ENCODE data around the gene TTLL1.

DNA sequence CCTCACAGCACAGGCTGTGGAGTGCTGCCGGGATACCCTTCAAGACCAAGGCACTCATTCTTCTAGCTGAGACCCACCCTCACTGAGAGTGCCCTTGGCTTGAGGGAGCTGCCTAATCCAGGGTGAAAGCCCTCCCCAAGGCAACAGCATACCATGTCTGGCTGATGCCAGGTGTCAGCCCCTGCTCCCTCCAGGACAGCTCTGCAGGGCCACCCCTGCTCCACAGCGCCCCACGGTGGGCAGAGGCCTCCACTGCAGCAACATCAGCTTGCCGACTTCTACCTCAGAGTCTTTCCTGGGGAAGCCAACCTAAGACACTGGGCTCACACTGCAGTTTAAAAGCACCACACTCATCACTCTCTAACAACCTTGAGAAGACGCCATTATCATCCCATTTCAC is 29.0 kb downstream of the TTLL1 start:
- TF ChIP-seq, protein P1, sequence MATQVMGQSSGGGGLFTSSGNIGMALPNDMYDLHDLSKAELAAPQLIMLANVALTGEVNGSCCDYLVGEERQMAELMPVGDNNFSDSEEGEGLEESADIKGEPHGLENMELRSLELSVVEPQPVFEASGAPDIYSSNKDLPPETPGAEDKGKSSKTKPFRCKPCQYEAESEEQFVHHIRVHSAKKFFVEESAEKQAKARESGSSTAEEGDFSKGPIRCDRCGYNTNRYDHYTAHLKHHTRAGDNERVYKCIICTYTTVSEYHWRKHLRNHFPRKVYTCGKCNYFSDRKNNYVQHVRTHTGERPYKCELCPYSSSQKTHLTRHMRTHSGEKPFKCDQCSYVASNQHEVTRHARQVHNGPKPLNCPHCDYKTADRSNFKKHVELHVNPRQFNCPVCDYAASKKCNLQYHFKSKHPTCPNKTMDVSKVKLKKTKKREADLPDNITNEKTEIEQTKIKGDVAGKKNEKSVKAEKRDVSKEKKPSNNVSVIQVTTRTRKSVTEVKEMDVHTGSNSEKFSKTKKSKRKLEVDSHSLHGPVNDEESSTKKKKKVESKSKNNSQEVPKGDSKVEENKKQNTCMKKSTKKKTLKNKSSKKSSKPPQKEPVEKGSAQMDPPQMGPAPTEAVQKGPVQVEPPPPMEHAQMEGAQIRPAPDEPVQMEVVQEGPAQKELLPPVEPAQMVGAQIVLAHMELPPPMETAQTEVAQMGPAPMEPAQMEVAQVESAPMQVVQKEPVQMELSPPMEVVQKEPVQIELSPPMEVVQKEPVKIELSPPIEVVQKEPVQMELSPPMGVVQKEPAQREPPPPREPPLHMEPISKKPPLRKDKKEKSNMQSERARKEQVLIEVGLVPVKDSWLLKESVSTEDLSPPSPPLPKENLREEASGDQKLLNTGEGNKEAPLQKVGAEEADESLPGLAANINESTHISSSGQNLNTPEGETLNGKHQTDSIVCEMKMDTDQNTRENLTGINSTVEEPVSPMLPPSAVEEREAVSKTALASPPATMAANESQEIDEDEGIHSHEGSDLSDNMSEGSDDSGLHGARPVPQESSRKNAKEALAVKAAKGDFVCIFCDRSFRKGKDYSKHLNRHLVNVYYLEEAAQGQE (IDR thresholded peaks at IDR 0.05; ENCODE audit: low read depth) = no peak
- no peak for TF ChIP-seq EZH2 (IDR thresholded peaks at IDR 0.05)
- no peak for TF ChIP-seq YY1 (IDR thresholded peaks at IDR 0.05; ENCODE audit: extremely low read depth, insufficient replicate concordance, low read depth, low read length)
- TF ChIP-seq SIN3A (IDR thresholded peaks at IDR 0.05; ENCODE audit: low read depth) = no peak
- TF ChIP-seq, protein P2, sequence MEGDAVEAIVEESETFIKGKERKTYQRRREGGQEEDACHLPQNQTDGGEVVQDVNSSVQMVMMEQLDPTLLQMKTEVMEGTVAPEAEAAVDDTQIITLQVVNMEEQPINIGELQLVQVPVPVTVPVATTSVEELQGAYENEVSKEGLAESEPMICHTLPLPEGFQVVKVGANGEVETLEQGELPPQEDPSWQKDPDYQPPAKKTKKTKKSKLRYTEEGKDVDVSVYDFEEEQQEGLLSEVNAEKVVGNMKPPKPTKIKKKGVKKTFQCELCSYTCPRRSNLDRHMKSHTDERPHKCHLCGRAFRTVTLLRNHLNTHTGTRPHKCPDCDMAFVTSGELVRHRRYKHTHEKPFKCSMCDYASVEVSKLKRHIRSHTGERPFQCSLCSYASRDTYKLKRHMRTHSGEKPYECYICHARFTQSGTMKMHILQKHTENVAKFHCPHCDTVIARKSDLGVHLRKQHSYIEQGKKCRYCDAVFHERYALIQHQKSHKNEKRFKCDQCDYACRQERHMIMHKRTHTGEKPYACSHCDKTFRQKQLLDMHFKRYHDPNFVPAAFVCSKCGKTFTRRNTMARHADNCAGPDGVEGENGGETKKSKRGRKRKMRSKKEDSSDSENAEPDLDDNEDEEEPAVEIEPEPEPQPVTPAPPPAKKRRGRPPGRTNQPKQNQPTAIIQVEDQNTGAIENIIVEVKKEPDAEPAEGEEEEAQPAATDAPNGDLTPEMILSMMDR (IDR thresholded peaks at IDR 0.05 in 2 of 3, conservative IDR thresholded peaks at IDR 0.05 in 1 of 3; ENCODE audit: borderline replicate concordance in 1 of 3, insufficient read depth in 1 of 3, low read depth in 2 of 3, low read length in 2 of 3) = peak; percentile 56 to 86 (median 85); a peak in 5 of 6 replicates
- TF ChIP-seq POLR2AphosphoS5 (IDR thresholded peaks at IDR 0.05; ENCODE audit: low read depth, low read length) = no peak
- TF ChIP-seq, protein P3, sequence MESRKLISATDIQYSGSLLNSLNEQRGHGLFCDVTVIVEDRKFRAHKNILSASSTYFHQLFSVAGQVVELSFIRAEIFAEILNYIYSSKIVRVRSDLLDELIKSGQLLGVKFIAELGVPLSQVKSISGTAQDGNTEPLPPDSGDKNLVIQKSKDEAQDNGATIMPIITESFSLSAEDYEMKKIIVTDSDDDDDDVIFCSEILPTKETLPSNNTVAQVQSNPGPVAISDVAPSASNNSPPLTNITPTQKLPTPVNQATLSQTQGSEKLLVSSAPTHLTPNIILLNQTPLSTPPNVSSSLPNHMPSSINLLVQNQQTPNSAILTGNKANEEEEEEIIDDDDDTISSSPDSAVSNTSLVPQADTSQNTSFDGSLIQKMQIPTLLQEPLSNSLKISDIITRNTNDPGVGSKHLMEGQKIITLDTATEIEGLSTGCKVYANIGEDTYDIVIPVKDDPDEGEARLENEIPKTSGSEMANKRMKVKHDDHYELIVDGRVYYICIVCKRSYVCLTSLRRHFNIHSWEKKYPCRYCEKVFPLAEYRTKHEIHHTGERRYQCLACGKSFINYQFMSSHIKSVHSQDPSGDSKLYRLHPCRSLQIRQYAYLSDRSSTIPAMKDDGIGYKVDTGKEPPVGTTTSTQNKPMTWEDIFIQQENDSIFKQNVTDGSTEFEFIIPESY (IDR thresholded peaks at IDR 0.05; ENCODE audit: extremely low read depth, insufficient replicate concordance, low read length) = no peak
- TF ChIP-seq EZH2phosphoT487 (IDR thresholded peaks at IDR 0.05; ENCODE audit: borderline replicate concordance) = no peak
